CD4-positive, alpha-beta memory T cell (primary cell): ENCODE results near the gene KCNK4. TPM values are rescaled to one million over a fixed set of nuclear protein-coding genes. Genes with fewer than 3 reads are reported as not detected.
A peak's percentile ranks its signal among the peaks of the same experiment; 100 is the strongest.

Experiments used
- CTCF ChIA-PET: fragments of 350-600 bp; sonication (Branson Sonifier 250); formaldehyde crosslinking; loops from one replicate; lab custom pipeline; 2021; ENCODE audit warnings: inconsistent platforms; ENCODE audit not compliant: partially characterized antibody; lab: Charles Lee
- POLR2A ChIA-PET: fragments of 350-600 bp; sonication (Branson Sonifier 250); formaldehyde crosslinking; loops from one replicate; lab custom pipeline; 2021; ENCODE audit not compliant: partially characterized antibody; lab: Charles Lee
- DNase-seq, 5 donors: peaks; one replicate each; pipeline versions ENCODE4 v3.0.0 to v3.0.0-alpha.2; 2020 to 2022; ENCODE audit warnings: mixed read lengths in 1 of 5
- H3K27ac ChIP-seq: one replicate; pipeline ENCODE4 v1.7.0; 2013; ENCODE audit warnings: low read depth, low read length
- H3K27me3 ChIP-seq: 2 replicates; pipeline ENCODE4 v1.7.0; 2013; ENCODE audit warnings: mild to moderate bottlenecking, low read length, moderate library complexity; ENCODE audit not compliant: insufficient read depth
- H3K36me3 ChIP-seq: 2 replicates; pipeline ENCODE4 v1.7.0; 2013; ENCODE audit warnings: mild to moderate bottlenecking, low read length, moderate library complexity; ENCODE audit not compliant: insufficient read depth
- H3K4me1 ChIP-seq: 2 replicates; pipeline ENCODE4 v1.7.0; 2013; ENCODE audit warnings: mild to moderate bottlenecking, low read length, moderate library complexity; ENCODE audit not compliant: insufficient read depth
- H3K4me3 ChIP-seq, 2 donors: one replicate each; pipeline ENCODE4 v1.7.0; 2013; ENCODE audit warnings: low read length in 2 of 2, mild to moderate bottlenecking in 1 of 2
- H3K9me3 ChIP-seq, 2 donors: one replicate each; pipeline ENCODE4 v1.7.0; 2013; ENCODE audit warnings: low read length in 2 of 2, control low read depth in 1 of 2; ENCODE audit not compliant: control insufficient read depth in 1 of 2
- H3K27ac Mint-ChIP-seq, 7 donors: one replicate each; pipeline ENCODE4 v1.8.0; 2020 to 2021; ENCODE audit warnings: mixed read lengths in 7 of 7, mild to moderate bottlenecking in 6 of 7, inconsistent platforms in 3 of 7, moderate library complexity in 3 of 7
- H3K27me3 Mint-ChIP-seq, 2 donors: one replicate each; pipeline ENCODE4 v1.8.0; 2020 to 2021; ENCODE audit warnings: mixed read lengths in 2 of 2
- H3K36me3 Mint-ChIP-seq, 2 donors: one replicate each; pipeline ENCODE4 v1.8.0; 2020 to 2021; ENCODE audit warnings: mixed read lengths in 2 of 2, inconsistent platforms in 1 of 2, mild to moderate bottlenecking in 1 of 2
- H3K4me1 Mint-ChIP-seq, 4 donors: one replicate each; pipeline ENCODE4 v1.8.0; 2020 to 2021; ENCODE audit warnings: mixed read lengths in 4 of 4, mild to moderate bottlenecking in 1 of 4
- H3K4me3 Mint-ChIP-seq, 8 donors: one replicate each; pipeline ENCODE4 v1.8.0; 2020 to 2021; ENCODE audit warnings: mixed read lengths in 8 of 8, mild to moderate bottlenecking in 7 of 8, moderate library complexity in 6 of 8, inconsistent platforms in 3 of 8
- H3K9me3 Mint-ChIP-seq, 8 donors: one replicate each; pipeline ENCODE4 v1.8.0; 2020 to 2021; ENCODE audit warnings: mixed read lengths in 8 of 8, mild to moderate bottlenecking in 5 of 8, inconsistent platforms in 3 of 8, moderate library complexity in 1 of 8
- intact Hi-C: fragments of 100-400 bp; cut with micrococcal nuclease; formaldehyde crosslinking; loops from one replicate; pipeline ENCODE4 v1.15.1; 2023
- polyA plus RNA-seq, 2 donors: library from polyadenylated mRNA; unstranded; fragments of 300-500 nt; fragmentation: Illumina TruSeq; gene quantifications; one replicate each; pipeline ENCODE4 v1.2.3, GENCODE V29; 2021
- total RNA-seq, 2 experiments: library from RNA; stranded (reverse); gene quantifications; one replicate each; pipeline ENCODE4 v1.2.3, GENCODE V29; 2021

Gene KCNK4
- total and polyA plus RNA-seq, 4 experiments from 2014 or later, result not detected

DNA sequence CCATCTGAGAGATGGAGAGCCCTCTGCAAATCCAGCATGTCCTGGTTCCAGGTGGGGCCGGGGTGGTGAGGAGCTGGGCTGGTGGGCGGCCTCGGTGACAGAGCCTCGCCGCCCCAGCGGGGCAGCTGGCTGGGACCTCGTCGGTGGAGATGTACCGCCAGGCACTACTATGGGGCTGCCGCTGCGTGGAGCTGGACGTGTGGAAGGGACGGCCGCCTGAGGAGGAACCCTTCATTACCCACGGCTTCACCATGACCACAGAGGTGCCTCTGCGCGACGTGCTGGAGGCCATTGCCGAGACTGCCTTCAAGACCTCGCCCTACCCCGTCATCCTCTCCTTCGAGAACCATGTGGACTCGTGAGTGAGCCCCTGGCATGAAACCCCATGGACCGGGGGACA, 32.7 kb upstream of the KCNK4 start:
- no peak overlapping the region for H3K4me3 Mint-ChIP-seq
- Histone ChIP-seq H3K27me3 (no peaks in the 10 kb centered on the region), H3K4me1 (no peaks in the 10 kb centered on the region), H3K4me3 (no peak overlapping the region), H3K36me3 (peaks cover 8% of the 10 kb centered on the region), H3K27ac (no peak overlapping the region), H3K9me3 (no peaks in the 10 kb centered on the region)
- H3K27ac Mint-ChIP-seq, result no peak overlapping the region
- DNase-seq, result no peak
- intact Hi-C loops, result no loop called here
- peaks cover 10 to 15% of the 10 kb centered on the region in 2 donors for H3K36me3 Mint-ChIP-seq
- H3K9me3 Mint-ChIP-seq, result no peaks in the 10 kb centered on the region
- no peaks in the 10 kb centered on the region for H3K27me3 Mint-ChIP-seq
- ChIA-PET POLR2A (interaction anchor here (1.0 to 1.6 kb wide), 3 partner anchors 11 to 52 kb away, joined by 3 to 6 read pairs (median 4); partner anchors contain the start of gene FERMT3), CTCF (interaction anchor here (0.8 to 1.3 kb wide), 3 partner anchors 8 to 53 kb away, joined by 3 to 4 read pairs (median 4); no protein-coding TSS in a partner anchor)
- peaks cover 1 to 8% (median 6%) of the 10 kb centered on the region in 4 donors for H3K4me1 Mint-ChIP-seq

GRCh38 chr11:64258946-64259532, 32.1 kb upstream of the KCNK4 start:
- Mint-ChIP-seq H3K27me3 (no peaks in the 10 kb centered on the region), H3K27ac (peak overlapping the region in 1 of 7 donors; percentile 60), H3K4me3 (peak overlapping the region in 1 of 8 donors; percentile 49), H3K36me3 (peaks cover 10 to 13% of the 10 kb centered on the region in 2 donors), H3K4me1 (peaks cover 1 to 8% (median 5%) of the 10 kb centered on the region in 4 donors), H3K9me3 (no peaks in the 10 kb centered on the region)
- POLR2A ChIA-PET, result interaction anchor here (0.6 to 1.6 kb wide), 4 partner anchors 10 to 58 kb away, joined by 3 to 6 read pairs (median 4); partner anchors contain the start of genes FERMT3 and TRMT112
- CTCF ChIA-PET, result interaction anchor here (0.8 kb wide), 1 partner anchor 9 kb away, joined by 4 read pairs; no protein-coding TSS in a partner anchor
- Histone ChIP-seq H3K27me3 (no peaks in the 10 kb centered on the region), H3K36me3 (peaks cover 8% of the 10 kb centered on the region), H3K4me1 (no peaks in the 10 kb centered on the region), H3K9me3 (no peaks in the 10 kb centered on the region), H3K27ac (no peak overlapping the region), H3K4me3 (no peak overlapping the region)
- no peak for DNase-seq
- intact Hi-C loops, result no loop called here

DNA sequence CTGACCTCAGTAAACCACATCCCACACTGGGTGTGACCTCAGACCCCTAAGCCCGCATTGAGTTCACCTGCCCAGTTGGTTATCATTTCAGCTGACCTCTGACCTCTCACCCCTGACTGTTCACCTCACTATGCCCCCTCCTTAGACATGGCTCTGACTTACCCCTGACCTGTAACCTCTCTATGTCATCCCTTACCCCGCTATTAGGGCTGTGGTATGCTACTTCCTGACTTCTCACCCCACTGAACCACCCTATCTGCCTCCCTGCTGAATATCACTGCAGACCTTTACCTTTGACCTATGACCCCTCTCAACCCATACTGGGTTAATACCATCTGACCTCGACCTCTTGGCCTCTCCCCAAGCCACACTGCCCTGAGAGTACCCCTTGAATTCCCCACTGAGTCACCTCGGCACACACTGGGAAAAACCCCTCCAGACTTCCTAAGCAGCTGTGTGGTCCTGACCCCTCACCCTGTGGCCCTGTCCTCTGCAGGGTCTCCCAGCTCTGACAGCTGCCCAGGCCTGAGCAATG, 31.5 kb upstream of the KCNK4 start:
- H3K9me3 ChIP-seq, result no peaks in the 10 kb centered on the region
- intact Hi-C loops, result no loop called here
- no peak overlapping the region for H3K27ac ChIP-seq
- POLR2A ChIA-PET, result no interaction called here
- peaks cover 10 to 13% of the 10 kb centered on the region in 2 donors for H3K36me3 Mint-ChIP-seq
- CTCF ChIA-PET, result interaction anchor here (0.8 kb wide), 1 partner anchor 10 kb away, joined by 3 read pairs; no protein-coding TSS in a partner anchor
- peaks cover 8% of the 10 kb centered on the region for H3K36me3 ChIP-seq
- H3K27ac Mint-ChIP-seq, result peak overlapping the region in 2 of 7 donors; percentile 60 to 79
- H3K27me3 ChIP-seq, result no peaks in the 10 kb centered on the region
- DNase-seq, result no peak
- no peaks in the 10 kb centered on the region for H3K27me3 Mint-ChIP-seq
- H3K4me1 ChIP-seq, result no peaks in the 10 kb centered on the region
- H3K4me3 Mint-ChIP-seq, result peak overlapping the region in 1 of 8 donors; percentile 49
- H3K4me1 Mint-ChIP-seq, result peaks cover 1 to 8% (median 5%) of the 10 kb centered on the region in 4 donors
- no peak overlapping the region for H3K4me3 ChIP-seq
- no peaks in the 10 kb centered on the region for H3K9me3 Mint-ChIP-seq

- Histone ChIP-seq H3K27me3 (no peaks in the 10 kb centered on the region), H3K4me1 (no peaks in the 10 kb centered on the region), H3K9me3 (no peaks in the 10 kb centered on the region), H3K36me3 (peaks cover 8% of the 10 kb centered on the region), H3K4me3 (no peak overlapping the region), H3K27ac (no peak overlapping the region)
- H3K9me3 Mint-ChIP-seq, result no peaks in the 10 kb centered on the region
- ChIA-PET CTCF (interaction anchor here (0.8 to 1.9 kb wide), 2 partner anchors 9 to 11 kb away, joined by 3 to 5 read pairs; partner anchors contain the start of gene PLCB3), POLR2A (interaction anchor here (1.0 to 1.6 kb wide), 2 partner anchors 10 to 53 kb away, joined by 3 to 7 read pairs; partner anchors contain the start of gene FERMT3)
- no peak overlapping the region for H3K4me3 Mint-ChIP-seq
- peaks cover 10 to 13% of the 10 kb centered on the region in 2 donors for H3K36me3 Mint-ChIP-seq
- DNase-seq, result no peak
- no peaks in the 10 kb centered on the region for H3K27me3 Mint-ChIP-seq
- H3K27ac Mint-ChIP-seq, result peak overlapping the region in 2 of 7 donors; percentile 12 to 37
- H3K4me1 Mint-ChIP-seq, result peaks cover 1 to 8% (median 5%) of the 10 kb centered on the region in 4 donors
- intact Hi-C loops, result no loop called here
Measured at GRCh38 chr11:64260147-64260708, 30.9 kb upstream of the KCNK4 start.

GRCh38 chr11:64261556-64262080, 29.5 kb upstream of the KCNK4 start:
- H3K27me3 Mint-ChIP-seq, result no peaks in the 10 kb centered on the region
- CTCF ChIA-PET, result interaction anchor here (1.6 to 1.9 kb wide), 2 partner anchors 10 to 43 kb away, joined by 4 to 5 read pairs; partner anchors contain the start of gene PLCB3
- Histone ChIP-seq H3K4me1 (no peaks in the 10 kb centered on the region), H3K27me3 (no peaks in the 10 kb centered on the region), H3K9me3 (no peaks in the 10 kb centered on the region), H3K27ac (no peak overlapping the region), H3K4me3 (no peak overlapping the region), H3K36me3 (peaks cover 5% of the 10 kb centered on the region)
- H3K4me1 Mint-ChIP-seq, result peaks cover 1 to 8% (median 5%) of the 10 kb centered on the region in 4 donors
- POLR2A ChIA-PET, result interaction anchor here (1.6 kb wide), 1 partner anchor 8 kb away, joined by 7 read pairs; no protein-coding TSS in a partner anchor
- no peak overlapping the region for H3K27ac Mint-ChIP-seq
- no peak for DNase-seq
- intact Hi-C loops, result no loop called here
- H3K36me3 Mint-ChIP-seq, result peaks cover 10 to 12% of the 10 kb centered on the region in 2 donors
- no peaks in the 10 kb centered on the region for H3K9me3 Mint-ChIP-seq
- H3K4me3 Mint-ChIP-seq, result no peak overlapping the region

DNA sequence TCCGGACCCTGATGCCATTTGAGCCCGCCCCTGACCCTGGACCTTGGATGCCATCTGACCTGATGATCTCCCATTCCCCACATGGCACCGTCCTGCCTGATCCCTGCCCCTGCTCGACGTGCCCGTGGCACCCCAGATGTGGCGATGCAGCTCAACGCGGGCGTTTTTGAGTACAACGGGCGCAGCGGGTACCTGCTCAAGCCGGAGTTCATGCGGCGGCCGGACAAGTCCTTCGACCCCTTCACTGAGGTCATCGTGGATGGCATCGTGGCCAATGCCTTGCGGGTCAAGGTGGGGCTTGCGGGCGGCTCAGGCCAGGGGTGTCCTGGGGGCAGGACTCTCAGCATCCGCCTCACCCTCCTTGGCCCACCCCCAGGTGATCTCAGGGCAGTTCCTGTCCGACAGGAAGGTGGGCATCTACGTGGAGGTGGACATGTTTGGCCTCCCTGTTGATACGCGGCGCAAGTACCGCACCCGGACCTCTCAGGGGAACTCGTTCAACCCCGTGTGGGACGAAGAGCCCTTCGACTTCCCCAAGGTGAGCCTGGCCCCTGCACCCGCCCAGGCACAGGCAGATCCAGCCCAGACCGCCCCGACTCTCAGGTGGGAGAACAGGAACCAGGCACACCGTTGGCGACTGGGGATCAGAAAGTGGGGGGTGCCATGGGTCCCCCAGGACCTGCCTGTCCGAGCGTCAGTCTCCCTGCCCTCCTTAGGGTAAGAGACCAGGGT, 28.7 kb upstream of the KCNK4 start:
- CTCF ChIA-PET, result interaction anchor here (0.8 to 3.6 kb wide), 5 partner anchors 8 to 42 kb away, joined by 3 to 16 read pairs (median 4); partner anchors contain the start of gene PLCB3
- H3K36me3 ChIP-seq, result peaks cover 5% of the 10 kb centered on the region
- no peaks in the 10 kb centered on the region for H3K9me3 Mint-ChIP-seq
- H3K9me3 ChIP-seq, result no peaks in the 10 kb centered on the region
- peaks cover 10% of the 10 kb centered on the region in 2 donors for H3K36me3 Mint-ChIP-seq
- no peak overlapping the region for H3K4me3 Mint-ChIP-seq
- H3K27me3 Mint-ChIP-seq, result no peaks in the 10 kb centered on the region
- intact Hi-C loops, result no loop called here
- no peak overlapping the region for H3K4me3 ChIP-seq
- POLR2A ChIA-PET, result no interaction called here
- no peak overlapping the region for H3K27ac Mint-ChIP-seq
- no peak for DNase-seq
- no peaks in the 10 kb centered on the region for H3K4me1 ChIP-seq
- peaks cover 1 to 8% (median 5%) of the 10 kb centered on the region in 4 donors for H3K4me1 Mint-ChIP-seq
- H3K27me3 ChIP-seq, result no peaks in the 10 kb centered on the region
- no peak overlapping the region for H3K27ac ChIP-seq
